SHP77 (cell line): Measurements from ENCODE around the gene WWP2.
"Not testable (repeated sequence)": the region's sequence is repeated elsewhere in the genome, so short reads cannot be mapped to it uniquely, and the experiment has no call there.

Experiments
- DNase-seq, 2 experiments: peaks; one replicate each; lab custom pipeline; 2025; lab: John Stamatoyannopoulos, UW

The WWP2 gene

DNA sequence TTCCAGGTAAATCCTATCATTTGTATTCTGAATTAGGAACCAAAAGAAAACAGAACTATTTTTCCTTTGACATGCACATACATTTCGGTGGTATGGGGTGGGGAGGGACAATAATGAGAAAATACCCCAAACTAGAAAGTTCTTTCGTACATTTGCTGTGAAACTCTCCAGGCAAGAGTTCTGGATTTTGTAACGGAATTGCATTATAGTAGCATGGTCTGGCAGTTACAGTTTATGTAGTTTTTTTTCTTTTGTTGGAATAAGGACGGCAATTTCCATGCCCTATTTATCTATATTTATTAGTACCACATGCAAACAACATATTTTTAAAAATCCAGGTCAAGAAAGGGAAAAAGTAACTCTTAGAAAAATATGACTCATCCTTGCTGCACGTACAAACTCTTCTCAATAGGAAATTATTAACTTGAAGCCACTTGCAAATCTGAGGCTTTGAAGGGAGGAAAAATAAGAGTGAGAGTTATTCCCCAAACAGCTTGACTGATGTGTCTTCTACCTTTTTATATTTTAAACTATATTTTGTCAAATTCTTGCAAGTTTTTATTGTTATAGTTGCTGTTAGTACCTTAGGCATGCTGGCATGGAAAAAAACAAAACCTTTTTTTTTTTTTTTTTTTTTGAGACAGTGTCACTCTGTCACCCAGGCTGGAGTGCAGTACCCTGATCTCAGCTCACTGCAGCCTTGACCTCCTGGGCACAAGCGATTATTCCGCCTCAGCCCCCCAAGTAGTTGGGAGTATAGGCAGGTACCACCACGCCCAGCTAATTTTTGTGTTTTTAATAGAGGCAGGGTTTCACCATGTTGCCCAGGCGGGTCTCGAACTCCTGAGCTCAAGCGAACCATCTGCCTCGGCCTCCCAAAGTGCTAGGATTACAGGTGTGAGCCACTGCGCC lies 69.3 kb downstream of the WWP2 start:
- DNase-seq, result no peak

DNA sequence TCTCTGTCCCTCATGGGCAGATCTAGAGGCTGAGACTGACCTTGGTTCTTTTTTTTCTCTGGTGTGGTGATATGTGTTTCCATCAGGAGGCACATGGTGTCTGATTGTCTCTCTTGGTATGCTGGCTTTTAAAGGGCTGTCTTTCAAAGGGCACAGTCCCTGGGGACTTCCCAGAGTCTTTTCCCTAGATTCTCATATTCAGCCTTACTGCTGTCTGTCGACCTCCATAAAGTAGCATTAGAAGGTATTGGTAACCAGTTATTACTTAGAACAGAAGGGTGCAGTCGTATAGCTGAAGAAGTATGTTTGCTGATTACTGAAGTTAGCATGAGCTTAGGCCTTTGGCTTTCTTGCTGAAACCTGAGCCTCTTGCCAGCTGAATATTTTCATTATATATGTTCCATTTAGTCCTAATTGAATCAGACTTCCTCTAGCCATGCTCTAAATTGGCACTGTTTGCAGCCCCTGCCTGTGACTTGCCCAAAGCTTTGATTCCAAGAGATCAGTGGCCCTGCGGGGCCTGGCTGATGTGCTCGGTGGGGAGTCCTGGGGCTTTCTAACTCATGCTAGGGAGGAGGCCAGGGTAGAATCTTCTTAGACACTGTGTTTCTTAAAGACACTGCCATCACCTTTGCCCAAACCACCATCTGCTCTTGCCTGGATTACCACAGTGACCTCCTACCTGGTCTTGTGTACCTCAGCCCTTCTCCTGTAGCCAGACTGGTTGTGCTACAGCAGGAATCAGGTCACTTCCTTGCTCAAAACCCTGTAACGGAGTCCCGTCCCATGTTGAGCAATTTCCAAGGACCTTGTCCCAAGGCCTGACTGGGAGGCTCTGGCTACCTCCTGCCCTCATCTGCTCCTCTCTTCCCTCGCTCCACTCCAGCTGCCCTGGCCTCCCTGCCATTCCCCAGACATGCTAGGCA lies 71.5 kb downstream of the WWP2 start:
- no peak for DNase-seq

DNA sequence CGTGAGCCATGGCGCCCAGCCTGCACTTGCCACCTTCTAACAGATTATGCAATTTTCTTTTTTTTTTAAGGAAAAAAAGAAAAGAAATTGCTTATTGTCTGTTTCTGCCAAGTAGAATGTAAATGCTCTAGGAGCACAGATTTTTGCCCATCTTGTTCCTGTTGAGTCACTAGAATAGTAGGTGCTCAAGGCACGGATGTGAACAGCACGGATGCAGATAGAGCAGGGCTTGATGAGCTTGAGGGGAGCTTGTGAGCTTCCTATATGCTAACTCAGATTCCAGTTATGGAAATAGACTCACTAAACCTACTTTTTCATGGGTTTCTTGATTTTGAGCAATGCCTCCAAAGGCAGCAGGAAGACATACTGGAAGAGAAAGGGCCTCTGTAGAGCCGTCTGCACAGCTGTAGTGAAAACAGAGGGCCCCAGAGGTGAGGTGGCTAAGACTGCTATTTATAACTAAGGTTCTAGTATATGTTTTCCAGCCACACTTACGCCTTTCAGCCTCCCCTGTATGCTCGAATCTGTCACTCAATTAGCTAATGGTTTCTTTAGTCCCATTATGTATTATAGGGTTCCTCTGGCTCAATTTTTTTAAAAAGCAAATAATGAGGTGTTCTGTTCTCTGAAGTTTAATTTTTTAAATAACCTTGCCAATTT lies 72.8 kb downstream of the WWP2 start:
- DNase-seq, result no peak

DNA sequence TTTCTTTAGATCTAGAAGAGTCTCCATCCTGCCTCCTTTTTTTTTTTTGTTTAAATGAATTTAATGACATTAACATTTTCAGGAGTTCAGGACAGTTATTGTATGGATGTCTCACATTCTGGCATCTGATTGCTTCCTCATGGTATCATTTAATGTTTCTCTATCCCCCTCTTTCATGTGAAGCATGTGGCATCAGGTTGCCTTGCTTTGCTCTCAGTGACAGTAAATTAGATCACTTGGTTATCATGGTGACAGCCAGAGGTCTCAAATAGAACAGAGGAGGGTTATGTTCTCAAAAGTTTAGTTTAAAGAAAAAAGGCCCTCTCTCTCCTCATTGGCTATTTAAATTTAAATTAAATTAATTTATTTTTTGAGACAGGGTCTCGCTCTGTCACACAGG lies 74.1 kb downstream of the WWP2 start:
- DNase-seq, result no peak

GRCh38 chr16:69837380-69837779 lies 75.2 kb downstream of the WWP2 start:
- no peak for DNase-seq

GRCh38 chr16:69838489-69838888 lies 76.4 kb downstream of the WWP2 start:
- DNase-seq, result no peak

- DNase-seq, result no peak
Observed at GRCh38 chr16:69839240-69839688, 77.1 kb downstream of the WWP2 start.

DNA sequence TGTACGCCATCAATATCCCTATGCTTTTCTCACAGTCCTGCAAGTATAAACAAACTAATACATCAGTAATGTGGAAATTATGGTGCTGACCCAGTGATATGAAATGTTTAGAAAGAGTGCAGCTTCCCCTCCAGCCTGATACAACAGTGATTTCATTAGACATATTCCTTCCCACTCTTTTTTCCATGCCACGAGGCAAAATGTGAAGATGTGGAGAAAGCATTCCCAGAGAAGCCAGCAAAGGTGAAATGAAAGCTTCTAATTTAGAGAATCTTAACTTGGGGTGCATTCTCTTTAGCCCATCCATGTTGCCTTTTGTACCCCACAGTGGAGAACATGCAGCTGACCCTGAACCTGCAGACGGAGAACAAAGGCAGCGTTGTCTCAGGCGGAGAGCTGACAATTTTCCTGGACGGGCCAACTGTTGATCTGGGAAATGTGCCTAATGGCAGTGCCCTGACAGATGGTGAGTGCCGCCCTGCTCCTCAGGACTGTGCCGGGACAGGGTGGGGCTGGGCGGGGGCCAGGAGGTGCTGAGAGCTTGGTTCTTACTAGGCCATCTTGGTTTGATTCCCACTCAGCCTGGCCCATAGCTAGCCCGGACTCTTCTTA lies 77.8 kb downstream of the WWP2 start:
- no peak for DNase-seq

DNA sequence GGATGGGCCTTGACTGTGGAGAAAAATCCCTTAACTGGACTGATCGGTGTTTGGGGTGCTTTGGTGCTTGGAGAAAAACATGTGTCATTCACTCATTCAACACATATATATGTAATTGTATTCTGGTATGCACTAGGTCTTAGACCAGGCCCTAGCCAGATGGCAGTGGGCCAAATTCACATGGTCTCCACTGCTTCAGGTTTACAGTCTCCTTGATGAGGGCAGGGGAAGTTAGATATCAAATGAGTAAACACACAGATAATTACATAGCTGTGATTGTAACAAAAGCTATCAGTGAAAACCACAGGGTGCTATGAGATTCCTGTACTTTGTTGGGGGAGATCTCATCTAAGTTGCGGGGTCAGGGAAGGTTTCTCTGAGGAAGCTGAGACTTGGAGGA lies 78.8 kb downstream of the WWP2 start:
- no peak for DNase-seq

- no peak for DNase-seq
Observed at GRCh38 chr16:69844441-69844840, 82.3 kb downstream of the WWP2 start.

DNA sequence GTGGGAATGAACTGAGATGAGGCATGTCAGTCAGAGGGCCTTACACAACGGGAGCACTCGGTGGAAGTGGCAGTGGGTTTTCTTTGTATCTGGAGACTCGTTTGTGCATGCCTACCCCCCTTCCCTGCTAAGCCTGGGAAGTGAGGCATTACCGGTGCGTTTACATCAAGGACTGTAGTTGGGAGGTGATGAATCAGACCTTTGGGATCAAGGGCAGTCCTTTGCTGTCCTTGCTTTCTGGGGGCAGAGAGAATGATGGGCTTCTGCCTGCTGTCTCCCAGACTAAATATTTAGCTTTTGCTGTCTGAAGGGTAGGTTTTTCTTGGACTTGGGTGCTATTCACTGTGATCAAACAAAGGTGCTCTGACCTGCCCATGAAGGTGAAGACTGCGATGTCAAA lies 83.0 kb downstream of the WWP2 start:
- DNase-seq, result no peak

- DNase-seq, result no peak
Observed at GRCh38 chr16:69847643-69848042, 85.5 kb downstream of the WWP2 start.

DNA sequence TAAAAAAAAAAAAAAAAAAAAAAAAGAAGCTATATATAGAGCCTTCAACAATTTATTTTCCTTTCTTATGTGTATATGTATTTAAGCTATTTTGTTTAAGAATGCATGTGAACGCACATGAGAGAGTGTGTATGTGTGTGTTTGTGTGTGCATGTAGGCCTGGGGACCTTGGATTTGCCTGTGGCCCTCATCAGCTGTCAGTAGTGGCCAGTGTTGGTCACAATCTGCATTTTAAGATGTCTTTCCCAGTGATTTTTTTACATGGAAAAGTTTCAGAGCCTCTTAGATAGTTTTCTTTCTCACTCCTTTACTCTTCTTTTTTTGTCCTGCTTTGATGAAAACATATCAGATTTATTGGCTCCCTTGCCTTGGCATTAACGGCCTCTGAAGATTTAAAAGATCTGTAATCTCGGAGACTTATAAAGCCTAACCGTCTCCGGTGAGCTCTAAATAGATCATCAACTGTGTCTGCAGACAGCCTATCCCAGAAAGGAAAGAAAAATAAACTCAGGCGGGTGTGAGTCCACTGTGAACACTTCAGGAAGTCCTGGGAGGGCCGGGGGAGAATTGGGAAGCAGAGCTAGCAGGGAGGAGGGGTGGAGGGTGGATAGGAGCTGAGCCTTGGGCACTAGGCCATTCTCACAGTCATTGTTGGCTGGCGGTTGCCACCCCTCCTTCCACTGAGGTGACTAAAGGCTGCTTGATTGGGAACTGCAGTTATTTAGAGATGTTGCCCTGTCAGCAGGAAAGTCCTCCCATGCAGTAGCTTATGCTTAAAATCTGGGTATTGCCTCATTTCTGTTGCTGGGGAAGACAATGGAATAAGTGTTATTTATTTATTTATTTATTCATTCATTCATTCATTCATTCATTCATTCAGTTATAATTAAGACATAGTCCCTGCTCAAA lies 86.8 kb downstream of the WWP2 start:
- DNase-seq, result no peak

GRCh38 chr16:69851491-69852240 lies 89.5 kb downstream of the WWP2 start:
- DNase-seq, result no peak

DNA sequence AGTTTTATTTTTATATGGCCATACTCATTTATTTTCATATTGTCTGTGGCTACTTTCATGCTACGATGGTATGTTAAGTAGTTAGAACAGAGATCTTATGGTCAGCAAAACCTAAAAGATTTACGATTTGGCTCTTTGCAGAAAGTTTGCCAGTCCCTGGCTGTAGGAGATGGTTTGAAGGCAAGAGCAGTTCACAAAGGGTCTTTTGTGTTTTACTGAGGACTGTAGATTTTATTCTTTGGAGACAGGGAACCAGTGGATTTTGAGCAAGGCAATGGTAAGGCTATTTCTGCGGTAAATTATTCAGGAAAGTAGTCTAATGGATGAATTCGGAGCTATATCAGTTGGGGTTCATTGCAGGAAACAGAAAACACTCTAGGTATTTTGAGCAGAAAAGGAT lies 90.7 kb downstream of the WWP2 start:
- no peak for DNase-seq

DNA sequence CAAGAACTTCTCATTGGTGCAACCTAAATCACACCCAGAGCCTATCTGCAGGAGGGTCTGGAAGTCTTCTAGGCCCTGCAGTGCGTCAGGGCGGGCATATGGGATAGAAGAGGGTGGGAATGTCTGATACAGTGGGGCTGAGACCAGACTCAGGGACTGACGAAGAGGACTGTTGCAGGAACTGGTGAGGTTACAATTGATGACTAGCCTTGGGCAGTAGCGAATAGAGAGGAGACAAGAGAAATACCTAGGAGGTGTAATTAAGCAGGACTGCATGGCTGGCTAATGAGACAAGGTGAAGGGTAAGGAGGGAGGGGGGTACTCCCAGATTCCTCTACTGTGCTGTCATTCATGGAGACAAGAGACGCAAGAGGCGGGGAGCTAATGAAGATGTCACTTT lies 91.3 kb downstream of the WWP2 start:
- no peak for DNase-seq

DNA sequence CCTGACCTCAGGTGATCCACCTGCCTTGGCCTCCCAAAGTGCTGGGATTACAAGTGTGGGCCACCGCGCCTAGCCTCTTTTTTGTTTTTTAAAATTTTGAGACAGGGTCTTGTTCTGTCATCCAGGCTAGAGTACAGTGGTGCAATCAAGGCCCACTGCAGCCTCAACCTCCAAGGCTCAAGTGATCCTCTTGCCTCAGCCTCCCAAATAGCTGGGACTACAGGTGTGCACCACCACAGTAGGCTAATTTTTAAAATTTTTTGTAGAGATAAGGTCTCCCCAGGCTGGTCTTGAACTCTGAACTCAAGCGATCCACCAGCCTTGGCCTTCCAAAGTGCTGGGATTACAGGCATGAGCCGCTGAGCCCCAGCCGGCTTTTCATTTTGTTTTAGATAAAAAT lies 92.6 kb downstream of the WWP2 start:
- DNase-seq, result not testable (repeated sequence)

GRCh38 chr16:69855592-69855991 lies 93.5 kb downstream of the WWP2 start:
- no peak for DNase-seq

DNA sequence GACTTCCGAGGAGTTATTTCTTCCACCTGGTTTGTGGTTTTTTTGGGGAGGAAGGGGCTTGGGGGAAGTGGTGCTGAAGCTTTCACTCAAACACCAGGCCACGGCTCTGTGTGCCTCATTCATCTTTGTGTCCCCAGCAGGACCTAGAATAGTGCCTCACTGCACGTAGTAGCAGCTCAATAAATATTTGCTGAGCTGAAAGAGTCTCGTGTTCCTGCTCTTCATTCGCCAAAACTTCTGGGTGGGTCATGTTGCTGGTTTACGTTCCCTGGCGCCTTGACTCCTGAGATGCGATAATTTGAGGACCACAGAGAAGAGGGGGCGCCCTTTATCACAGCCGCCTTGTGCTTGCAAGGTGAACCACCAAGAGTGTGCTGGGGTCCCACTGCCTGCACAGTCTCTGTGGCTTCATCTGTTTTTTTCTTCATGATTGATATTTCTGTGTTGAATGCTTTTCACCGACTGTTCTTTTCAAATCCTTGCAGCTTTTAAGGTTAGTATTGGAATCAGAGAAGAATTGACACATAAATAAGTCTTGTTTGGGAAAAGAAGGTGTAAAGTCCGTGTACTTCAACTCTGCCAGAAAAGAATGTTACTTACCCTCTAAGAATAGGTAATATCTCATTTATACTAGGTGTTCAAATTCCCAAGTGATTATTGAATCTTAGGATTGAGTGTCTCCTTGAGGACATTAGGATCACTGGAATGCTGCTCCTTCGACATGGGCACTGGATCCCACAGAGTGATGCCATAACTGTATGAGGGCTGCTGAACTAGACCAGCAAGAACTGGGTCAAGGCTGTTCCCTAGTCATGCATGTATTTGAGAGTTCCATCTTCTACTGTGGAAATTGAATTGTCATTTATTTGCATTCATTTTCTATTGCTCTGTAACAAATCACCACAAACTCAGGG lies 96.3 kb downstream of the WWP2 start:
- no peak for DNase-seq
